Transverse colon (tissue), 4 donors: Measurements from ENCODE around the gene RIIAD1.

Experiments
- CTCF ChIP-seq, 5 experiments: fragments of 200-600 bp in 3 of 5; fragments of 450-650 bp in 2 of 5; sonication (generic) in 3 of 5; IDR thresholded peaks; 1 replicate in 2 of 5; 2 replicates in 3 of 5; pipeline ENCODE4 v1.5.1; 2016 to 2017; ENCODE audit warnings: antibody characterized with exemption in 5 of 5, inconsistent platforms in 3 of 5, mild to moderate bottlenecking in 2 of 5, moderate library complexity in 1 of 5
- POLR2A ChIP-seq: fragments of 450-650 bp; IDR thresholded peaks from one replicate; pipeline ENCODE4 v1.6.1; 2016; ENCODE audit warnings: antibody characterized with exemption, mild to moderate bottlenecking, moderate library complexity
- POLR2AphosphoS5 ChIP-seq, 3 donors: sonication (generic); formaldehyde crosslinking; IDR thresholded peaks; one replicate each; pipeline ENCODE4 v1.6.1; 2016; ENCODE audit warnings: antibody characterized with exemption in 3 of 3

GRCh38 chr1:151773702-151774101 is 52.4 kb downstream of the RIIAD1 start:
- no peak for TF ChIP-seq CTCF (IDR thresholded peaks at IDR 0.05)
- no peak for TF ChIP-seq POLR2AphosphoS5 (IDR thresholded peaks at IDR 0.05)
- no peak for TF ChIP-seq POLR2A
